H9 (cell line): Measurements from ENCODE around the gene RSL1D1. TPM values are rescaled to one million over a fixed set of nuclear protein-coding genes. Genes with fewer than 3 reads are reported as not detected.

Experiments
- DNase-seq: peaks from one replicate; pipeline ENCODE4 v3.0.0-alpha.2; 2017
- H2AFZ ChIP-seq: one replicate; pipeline ENCODE4 v1.6.1; 2013; ENCODE audit warnings: mild to moderate bottlenecking, low read length, control low read depth, moderate library complexity
- H2AK5ac ChIP-seq: 2 replicates; pipeline ENCODE4 v1.6.1; 2013; ENCODE audit warnings: low read length, control low read depth, mixed read lengths; ENCODE audit not compliant: insufficient read length
- H2BK120ac ChIP-seq: one replicate; pipeline ENCODE4 v1.6.1; 2013; ENCODE audit warnings: low read depth, mild to moderate bottlenecking, low read length, control low read depth, inconsistent platforms; ENCODE audit not compliant: poor library complexity, severe bottlenecking
- H2BK12ac ChIP-seq: 2 replicates; pipeline ENCODE4 v1.6.1; 2013; ENCODE audit warnings: low read length, control low read depth, mixed read lengths, low read depth; ENCODE audit not compliant: insufficient read length
- H2BK15ac ChIP-seq: 2 replicates; pipeline ENCODE4 v1.6.1; 2013; ENCODE audit warnings: low read depth, low read length, control low read depth
- H2BK20ac ChIP-seq: one replicate; pipeline ENCODE4 v1.6.1; 2013; ENCODE audit warnings: low read depth, mild to moderate bottlenecking, low read length, control low read depth, inconsistent platforms; ENCODE audit not compliant: poor library complexity, severe bottlenecking
- H2BK5ac ChIP-seq: 2 replicates; pipeline ENCODE4 v1.6.1; 2013; ENCODE audit warnings: low read length, control low read depth, mixed read lengths; ENCODE audit not compliant: insufficient read length
- H3K14ac ChIP-seq: 2 replicates; pipeline ENCODE4 v1.6.1; 2013; ENCODE audit warnings: low read length, control low read depth; ENCODE audit not compliant: insufficient read depth
- H3K18ac ChIP-seq: 2 replicates; pipeline ENCODE4 v1.6.1; 2013; ENCODE audit warnings: low read depth, mild to moderate bottlenecking, mixed read lengths, low read length, control low read depth; ENCODE audit not compliant: insufficient read length
- H3K23ac ChIP-seq: 2 replicates; pipeline ENCODE4 v1.6.1; 2013; ENCODE audit warnings: low read length, control low read depth, mixed read lengths, low read depth; ENCODE audit not compliant: insufficient read length
- H3K23me2 ChIP-seq: 2 replicates; pipeline ENCODE4 v1.6.1; 2013; ENCODE audit warnings: low read depth, mild to moderate bottlenecking, mixed read lengths, low read length, control low read depth; ENCODE audit not compliant: insufficient read length, poor library complexity, severe bottlenecking
- H3K27ac ChIP-seq: 2 replicates; pipeline ENCODE4 v1.5.1; 2013; ENCODE audit warnings: low read length, control low read depth, mixed read lengths, low read depth; ENCODE audit not compliant: insufficient read length
- H3K27me3 ChIP-seq: 2 replicates; pipeline ENCODE4 v1.6.1; 2013; ENCODE audit warnings: low read length, control low read depth, inconsistent platforms; ENCODE audit not compliant: insufficient read depth
- H3K4ac ChIP-seq: 2 replicates; pipeline ENCODE4 v1.6.1; 2013; ENCODE audit warnings: low read depth, mild to moderate bottlenecking, control low read depth, inconsistent platforms, low read length, moderate library complexity
- H3K4me1 ChIP-seq: 2 replicates; pipeline ENCODE4 v1.6.1; 2013; ENCODE audit warnings: low read length, control low read depth, inconsistent platforms; ENCODE audit not compliant: insufficient read depth
- H3K4me2 ChIP-seq: 2 replicates; pipeline ENCODE4 v1.6.1; 2013; ENCODE audit warnings: low read length, control low read depth, mixed read lengths; ENCODE audit not compliant: insufficient read length, insufficient read depth
- H3K56ac ChIP-seq: 2 replicates; pipeline ENCODE4 v1.6.1; 2013; ENCODE audit warnings: low read depth, mild to moderate bottlenecking, mixed read lengths, low read length, control low read depth; ENCODE audit not compliant: insufficient read length
- H3K79me1 ChIP-seq: 2 replicates; pipeline ENCODE4 v1.6.1; 2013; ENCODE audit warnings: low read depth, mild to moderate bottlenecking, moderate library complexity, low read length, control low read depth, inconsistent platforms; ENCODE audit not compliant: insufficient read depth, poor library complexity, severe bottlenecking
- H3K79me2 ChIP-seq: 2 replicates; pipeline ENCODE4 v1.6.1; 2013; ENCODE audit warnings: low read length, control low read depth, inconsistent platforms; ENCODE audit not compliant: insufficient read depth
- H3K9ac ChIP-seq: 2 replicates; pipeline ENCODE4 v1.6.1; 2013; ENCODE audit warnings: low read length, control low read depth, mixed read lengths; ENCODE audit not compliant: insufficient read length; ENCODE audit errors: extremely low read depth
- H3K9me3 ChIP-seq: one replicate; pipeline ENCODE4 v1.6.1; 2013; ENCODE audit warnings: low read depth, low read length, inconsistent platforms; ENCODE audit not compliant: control insufficient read depth
- H3T11ph ChIP-seq: one replicate; pipeline ENCODE4 v1.6.1; 2013; ENCODE audit warnings: mild to moderate bottlenecking, low read length, control low read depth, inconsistent platforms
- H4K20me1 ChIP-seq: one replicate; pipeline ENCODE4 v1.6.1; 2013; ENCODE audit not compliant: control insufficient read depth, insufficient read length, insufficient read depth
- H4K5ac ChIP-seq: 2 replicates; pipeline ENCODE4 v1.6.1; 2013; ENCODE audit warnings: low read depth, mild to moderate bottlenecking, mixed read lengths, low read length, control low read depth; ENCODE audit not compliant: insufficient read length
- H4K8ac ChIP-seq: replicated peaks from 2 replicates; pipeline ENCODE4 v1.6.1; 2013; ENCODE audit warnings: low read length, control low read depth, mixed read lengths, low read depth; ENCODE audit not compliant: insufficient read length
- H4K91ac ChIP-seq: 2 replicates; pipeline ENCODE4 v1.6.1; 2013; ENCODE audit warnings: low read depth, mild to moderate bottlenecking, moderate library complexity, mixed read lengths, low read length, control low read depth; ENCODE audit not compliant: insufficient read length
- H3K27ac Mint-ChIP-seq, 3 experiments: 2 replicates in 2 of 3; 3 replicates in 1 of 3; pipeline ENCODE4 v1.8.0; 2020 to 2021; ENCODE audit warnings: mixed read lengths in 3 of 3, mild to moderate bottlenecking in 1 of 3, moderate library complexity in 1 of 3
- H3K27me3 Mint-ChIP-seq: 2 replicates; pipeline ENCODE4 v1.8.0; 2021; ENCODE audit warnings: low read depth, mild to moderate bottlenecking, moderate library complexity, mixed read lengths
- H3K36me3 Mint-ChIP-seq, 3 experiments: 2 replicates in 2 of 3; 3 replicates in 1 of 3; pipeline ENCODE4 v1.8.0; 2020 to 2021; ENCODE audit warnings: low read depth in 3 of 3, mixed read lengths in 3 of 3; ENCODE audit not compliant: insufficient read depth in 1 of 3
- H3K4me1 Mint-ChIP-seq, 2 experiments: 2 replicates each; pipeline ENCODE4 v1.8.0; 2020; ENCODE audit warnings: mixed read lengths in 2 of 2
- H3K4me3 Mint-ChIP-seq, 2 experiments: 2 replicates in 1 of 2; 3 replicates in 1 of 2; pipeline ENCODE4 v1.8.0; 2020 to 2021; ENCODE audit warnings: mild to moderate bottlenecking in 2 of 2, mixed read lengths in 2 of 2, moderate library complexity in 1 of 2
- H3K9me3 Mint-ChIP-seq, 2 experiments: 2 replicates in 1 of 2; 3 replicates in 1 of 2; pipeline ENCODE4 v1.8.0; 2020; ENCODE audit warnings: mild to moderate bottlenecking in 2 of 2, mixed read lengths in 2 of 2, moderate library complexity in 1 of 2
- CTCF ChIP-seq: fragments of 200-600 bp; sonication (generic); conservative IDR thresholded peaks from 3 replicates; pipeline ENCODE4 v1.8.0; 2021; ENCODE audit warnings: antibody characterized with exemption, mild to moderate bottlenecking
- WGBS: extraction: QIAGEN DNeasy Blood & Tissue Kit; methylation state at CpG from one replicate; pipeline ENCODE4 v1.1.7; 2013; ENCODE audit warnings: missing lambda C conversion rate, low lambda C conversion rate, mixed read lengths; ENCODE audit not compliant: insufficient read length; ENCODE audit errors: extremely low coverage; 5-methylcytosine and 5-hydroxymethylcytosine counted together
- total RNA-seq: library from RNA; stranded (reverse); gene quantifications from 2 replicates; pipeline ENCODE4 v1.2.1, GENCODE V29; 2021

RSL1D1 gene
- total RNA-seq, 1 experiment from 2014 or later, result 334 TPM

GRCh38 chr16:11870399-11870798 is 19.1 kb upstream of the RSL1D1 start:
- Histone ChIP-seq H3K4ac (no peak overlapping the region), H4K8ac (no peak overlapping the region), H3K14ac (no peak overlapping the region), H4K20me1 (no peaks in the 10 kb centered on the region), H2BK5ac (no peak overlapping the region), H2BK120ac (no peak overlapping the region), H3K27ac (no peak overlapping the region), H3K27me3 (no peaks in the 10 kb centered on the region), H3K9me3 (no peaks in the 10 kb centered on the region), H3K23ac (no peak overlapping the region), H3K4me1 (no peaks in the 10 kb centered on the region), H4K91ac (no peak overlapping the region), H3K79me1 (no peaks in the 10 kb centered on the region), H3K18ac (no peak overlapping the region), H2BK12ac (no peak overlapping the region), H3T11ph (no peak overlapping the region), H3K9ac (no peak overlapping the region), H4K5ac (no peak overlapping the region), H2BK15ac (no peak overlapping the region), H3K23me2 (no peaks in the 10 kb centered on the region), H2AK5ac (no peak overlapping the region), H2BK20ac (no peak overlapping the region), H3K56ac (no peak overlapping the region), H3K4me2 (no peak overlapping the region), H2AFZ (no peak overlapping the region), H3K79me2 (no peaks in the 10 kb centered on the region)
- Mint-ChIP-seq H3K4me3 (no peak overlapping the region), H3K27ac (no peak overlapping the region), H3K4me1 (peaks cover 0 to 7% of the 10 kb centered on the region in 2 experiments; a peak in 2 of 4 replicates), H3K9me3 (no peaks in the 10 kb centered on the region), H3K36me3 (peaks cover 12 to 35% (median 20%) of the 10 kb centered on the region in 3 experiments; a peak in 6 of 7 replicates), H3K27me3 (no peaks in the 10 kb centered on the region)
- no peak for DNase-seq
- no peak for TF ChIP-seq CTCF
- WGBS, result no CpG with 5 or more reads among the region's 3 CpGs
